Measurements from ENCODE around the gene NDRG2.

- TF ChIP-seq ZNF274 (IDR thresholded peaks at IDR 0.05; ENCODE audit: low read depth, low read length): no peak
- no peak for TF ChIP-seq YY1 (IDR thresholded peaks at IDR 0.05; ENCODE audit: insufficient read depth, insufficient read length)
Measured at GRCh38 chr14:21057803-21058675, 33.2 kb upstream of the NDRG2 start, which contains the start of gene RNASE8.

Data from NT2/D1 (cell line).